WTC11 (cell line): ENCODE results near the gene MSANTD2. TPM values are rescaled to one million over a fixed set of nuclear protein-coding genes. Genes with fewer than 3 reads are reported as not detected.

ENCODE experiments used
- AFF4 ChIP-seq: sonication (generic); formaldehyde crosslinking; IDR thresholded peaks from 2 replicates; pipeline ENCODE4 v1.8.1; 2023; ENCODE audit warnings: mild to moderate bottlenecking, missing genetic modification reagents, borderline replicate concordance
- ATF1 ChIP-seq: sonication (generic); formaldehyde crosslinking; IDR thresholded peaks from 2 replicates; pipeline ENCODE4 v1.8.1; 2023; ENCODE audit warnings: mild to moderate bottlenecking, moderate library complexity, missing genetic modification reagents
- CBFB ChIP-seq: sonication (generic); formaldehyde crosslinking; IDR thresholded peaks from 2 replicates; pipeline ENCODE4 v1.8.1; 2022; ENCODE audit warnings: mild to moderate bottlenecking, low read depth, missing genetic modification reagents
- ELF4 ChIP-seq: sonication (generic); formaldehyde crosslinking; IDR thresholded peaks from 2 replicates; pipeline ENCODE4 v1.8.1; 2022; ENCODE audit warnings: low read depth, mild to moderate bottlenecking, moderate library complexity, missing genetic modification reagents
- FOXJ3 ChIP-seq: sonication (generic); formaldehyde crosslinking; IDR thresholded peaks from 2 replicates; pipeline ENCODE4 v1.9.0; 2021; ENCODE audit warnings: missing genetic modification reagents, mild to moderate bottlenecking, borderline replicate concordance
- MYBL2 ChIP-seq: sonication (generic); formaldehyde crosslinking; IDR thresholded peaks from 2 replicates; pipeline ENCODE4 v1.8.1; 2023; ENCODE audit warnings: mild to moderate bottlenecking, moderate library complexity, missing genetic modification reagents
- NR2C2 ChIP-seq: sonication (generic); formaldehyde crosslinking; IDR thresholded peaks from 2 replicates; pipeline ENCODE4 v1.8.0; 2022; ENCODE audit warnings: mild to moderate bottlenecking, missing genetic modification reagents
- RORB ChIP-seq: fragments of 250-450 bp; sonication (Bioruptor Pico); IDR thresholded peaks from 2 replicates; pipeline ENCODE4 v1.9.0; 2021; ENCODE audit warnings: mild to moderate bottlenecking
- SOX15 ChIP-seq: fragments of 250-450 bp; sonication (Bioruptor Pico); IDR thresholded peaks from 2 replicates; pipeline ENCODE4 v1.9.0; 2021; ENCODE audit warnings: mild to moderate bottlenecking
- SP1 ChIP-seq: sonication (generic); formaldehyde crosslinking; conservative IDR thresholded peaks from 2 replicates; pipeline ENCODE4 v1.8.1; 2022; ENCODE audit warnings: missing genetic modification reagents
- TEAD4 ChIP-seq: sonication (generic); formaldehyde crosslinking; IDR thresholded peaks from 2 replicates; pipeline ENCODE4 v1.8.0; 2022; ENCODE audit warnings: mild to moderate bottlenecking, missing genetic modification reagents
- TP53 ChIP-seq: sonication (generic); formaldehyde crosslinking; IDR thresholded peaks from 2 replicates; pipeline ENCODE4 v1.8.1; 2023; ENCODE audit warnings: mild to moderate bottlenecking, missing genetic modification reagents
- USF1 ChIP-seq: sonication (generic); formaldehyde crosslinking; IDR thresholded peaks from 2 replicates; pipeline ENCODE4 v1.8.0; 2022; ENCODE audit warnings: mild to moderate bottlenecking, missing genetic modification reagents
- ZNF138 ChIP-seq: sonication (generic); formaldehyde crosslinking; conservative IDR thresholded peaks from 2 replicates; pipeline ENCODE4 v1.8.1; 2022; ENCODE audit warnings: mild to moderate bottlenecking, moderate library complexity, missing genetic modification reagents
- ZNF423 ChIP-seq: fragments of 250-450 bp; sonication (Bioruptor Pico); IDR thresholded peaks from 2 replicates; pipeline ENCODE4 v2.1.2; 2022; ENCODE audit warnings: mild to moderate bottlenecking, moderate library complexity
- total RNA-seq: library from RNA; stranded (reverse); gene quantifications from 3 replicates; pipeline ENCODE4 v1.2.3, GENCODE V29; 2021
- TF ChIP-seq, protein P1 (sequence below): fragments of 250-450 bp; sonication (Bioruptor Pico); IDR thresholded peaks from 2 replicates; pipeline ENCODE4 v1.9.0; 2021; ENCODE audit warnings: mild to moderate bottlenecking
- TF ChIP-seq, protein P2 (sequence below): sonication (generic); formaldehyde crosslinking; IDR thresholded peaks from 2 replicates; pipeline ENCODE4 v1.8.1; 2023; ENCODE audit warnings: mild to moderate bottlenecking, missing genetic modification reagents

Gene MSANTD2
- total RNA-seq, 1 experiment from 2014 or later = 17.5 TPM

- TF ChIP-seq, protein P1, sequence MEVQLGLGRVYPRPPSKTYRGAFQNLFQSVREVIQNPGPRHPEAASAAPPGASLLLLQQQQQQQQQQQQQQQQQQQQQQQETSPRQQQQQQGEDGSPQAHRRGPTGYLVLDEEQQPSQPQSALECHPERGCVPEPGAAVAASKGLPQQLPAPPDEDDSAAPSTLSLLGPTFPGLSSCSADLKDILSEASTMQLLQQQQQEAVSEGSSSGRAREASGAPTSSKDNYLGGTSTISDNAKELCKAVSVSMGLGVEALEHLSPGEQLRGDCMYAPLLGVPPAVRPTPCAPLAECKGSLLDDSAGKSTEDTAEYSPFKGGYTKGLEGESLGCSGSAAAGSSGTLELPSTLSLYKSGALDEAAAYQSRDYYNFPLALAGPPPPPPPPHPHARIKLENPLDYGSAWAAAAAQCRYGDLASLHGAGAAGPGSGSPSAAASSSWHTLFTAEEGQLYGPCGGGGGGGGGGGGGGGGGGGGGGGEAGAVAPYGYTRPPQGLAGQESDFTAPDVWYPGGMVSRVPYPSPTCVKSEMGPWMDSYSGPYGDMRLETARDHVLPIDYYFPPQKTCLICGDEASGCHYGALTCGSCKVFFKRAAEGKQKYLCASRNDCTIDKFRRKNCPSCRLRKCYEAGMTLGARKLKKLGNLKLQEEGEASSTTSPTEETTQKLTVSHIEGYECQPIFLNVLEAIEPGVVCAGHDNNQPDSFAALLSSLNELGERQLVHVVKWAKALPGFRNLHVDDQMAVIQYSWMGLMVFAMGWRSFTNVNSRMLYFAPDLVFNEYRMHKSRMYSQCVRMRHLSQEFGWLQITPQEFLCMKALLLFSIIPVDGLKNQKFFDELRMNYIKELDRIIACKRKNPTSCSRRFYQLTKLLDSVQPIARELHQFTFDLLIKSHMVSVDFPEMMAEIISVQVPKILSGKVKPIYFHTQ (CRISPR knock-in tag) = no peak
- 0 out of 2 replicates have a peak, but pooled peaks have one; percentile 33 for TF ChIP-seq SP1 (CRISPR knock-in tag)
- TF ChIP-seq, protein P2, sequence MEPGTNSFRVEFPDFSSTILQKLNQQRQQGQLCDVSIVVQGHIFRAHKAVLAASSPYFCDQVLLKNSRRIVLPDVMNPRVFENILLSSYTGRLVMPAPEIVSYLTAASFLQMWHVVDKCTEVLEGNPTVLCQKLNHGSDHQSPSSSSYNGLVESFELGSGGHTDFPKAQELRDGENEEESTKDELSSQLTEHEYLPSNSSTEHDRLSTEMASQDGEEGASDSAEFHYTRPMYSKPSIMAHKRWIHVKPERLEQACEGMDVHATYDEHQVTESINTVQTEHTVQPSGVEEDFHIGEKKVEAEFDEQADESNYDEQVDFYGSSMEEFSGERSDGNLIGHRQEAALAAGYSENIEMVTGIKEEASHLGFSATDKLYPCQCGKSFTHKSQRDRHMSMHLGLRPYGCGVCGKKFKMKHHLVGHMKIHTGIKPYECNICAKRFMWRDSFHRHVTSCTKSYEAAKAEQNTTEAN = 0 out of 2 replicates have a peak, but pooled peaks have one; percentile 27
- peak; percentile 67; the same call in 1 of the 2 replicates for TF ChIP-seq TEAD4 (CRISPR knock-in tag)
- TF ChIP-seq TP53 = no peak
- TF ChIP-seq MYBL2 = peak; percentile 83; the same call in 1 of the 2 replicates
- TF ChIP-seq NR2C2 (CRISPR knock-in tag) = peak; percentile 78
- no peak for TF ChIP-seq RORB (CRISPR knock-in tag)
- TF ChIP-seq CBFB (CRISPR knock-in tag) = no peak
- TF ChIP-seq ATF1 = no peak; the same call in 1 of the 2 replicates
- peak; percentile 56 for TF ChIP-seq USF1 (CRISPR knock-in tag)
- TF ChIP-seq ELF4 (CRISPR knock-in tag) = no peak
- TF ChIP-seq ZNF138 (CRISPR knock-in tag) = no peak
- TF ChIP-seq SOX15 (CRISPR knock-in tag) = no peak
- no peak for TF ChIP-seq AFF4 (CRISPR knock-in tag)
- no peak for TF ChIP-seq ZNF423 (CRISPR knock-in tag)
- no peak for TF ChIP-seq FOXJ3
Measured at GRCh38 chr11:124759266-124760204, 40.7 kb downstream of the MSANTD2 start (continued).
